A673 (cell line): ENCODE measurements around the gene AKR1C3. TPM values are rescaled to one million over a fixed set of nuclear protein-coding genes. Genes with fewer than 3 reads are reported as not detected.

ENCODE experiments used
- BruUV-seq: library from RNA; stranded (reverse); fragments of 400-500 nt; replicated peaks from 2 replicates; lab custom pipeline; 2021; lab: Mats Ljungman, UMichigan
- CTCF ChIA-PET: fragments of 300-600 bp; sonication (Branson Sonifier 250); formaldehyde crosslinking; loops from one replicate; lab custom pipeline; 2022; ENCODE audit warnings: antibody characterized with exemption; lab: Charles Lee
- POLR2A ChIA-PET: fragments of 300-600 bp; sonication (Branson Sonifier 250); formaldehyde crosslinking; loops from one replicate; lab custom pipeline; 2022; ENCODE audit warnings: antibody characterized with exemption; ENCODE audit not compliant: low non-redundant PET; lab: Charles Lee
- DNase-seq: peaks from one replicate; pipeline ENCODE4 v3.0.0-alpha.2; 2015; ENCODE audit warnings: low spot score
- H3K27ac ChIP-seq: fragments of 200-600 bp; sonication (generic); 2 replicates; pipeline ENCODE4 v1.5.1; 2016; ENCODE audit warnings: mixed run types, low read depth, mild to moderate bottlenecking, mixed read lengths, antibody characterized with exemption, low read length; ENCODE audit not compliant: poor library complexity, severe bottlenecking
- H3K27me3 ChIP-seq: fragments of 200-600 bp; sonication (generic); replicated peaks from 2 replicates; pipeline ENCODE4 v1.6.1; 2017; ENCODE audit warnings: mixed run types, low read depth, mild to moderate bottlenecking, mixed read lengths, antibody characterized with exemption, low read length; ENCODE audit not compliant: insufficient read depth, poor library complexity
- H3K36me3 ChIP-seq: fragments of 200-600 bp; sonication (generic); 2 replicates; pipeline ENCODE4 v1.6.1; 2016; ENCODE audit warnings: mixed run types, mild to moderate bottlenecking, mixed read lengths, antibody characterized with exemption, low read length; ENCODE audit not compliant: insufficient read depth, poor library complexity, severe bottlenecking
- H3K4me1 ChIP-seq: fragments of 200-600 bp; sonication (generic); 2 replicates; pipeline ENCODE4 v1.6.1; 2017; ENCODE audit warnings: mixed run types, mild to moderate bottlenecking, mixed read lengths, antibody characterized with exemption, low read length; ENCODE audit not compliant: insufficient read depth, poor library complexity, severe bottlenecking
- H3K4me3 ChIP-seq: fragments of 200-600 bp; sonication (generic); 2 replicates; pipeline ENCODE4 v1.5.1; 2016; ENCODE audit warnings: low read depth, mixed run types, mild to moderate bottlenecking, mixed read lengths, low read length; ENCODE audit not compliant: poor library complexity, severe bottlenecking
- H3K9me3 ChIP-seq: fragments of 200-600 bp; sonication (generic); 2 replicates; pipeline ENCODE4 v1.6.1; 2016; ENCODE audit warnings: mixed run types, low read depth, mild to moderate bottlenecking, mixed read lengths, antibody characterized with exemption, low read length; ENCODE audit not compliant: poor library complexity, severe bottlenecking
- EZH2 ChIP-seq: fragments of 200-600 bp; sonication (generic); IDR thresholded peaks from 2 replicates; pipeline ENCODE4 v1.6.1; 2017; ENCODE audit warnings: borderline replicate concordance, low read depth, mild to moderate bottlenecking, mixed read lengths, antibody characterized with exemption, low read length; ENCODE audit not compliant: poor library complexity, severe bottlenecking
- intact Hi-C: fragments of 100-400 bp; cut with micrococcal nuclease; formaldehyde crosslinking; loops from one replicate; pipeline ENCODE4 v1.10.0; 2022; ENCODE audit not compliant: unreplicated experiment
- total RNA-seq: library from RNA; stranded (reverse); gene quantifications from 2 replicates; pipeline ENCODE4 v1.2.3, GENCODE V29; 2021
- TF ChIP-seq, protein P1 (sequence below): fragments of 300-800, 200-600 bp; sonication (generic); conservative IDR thresholded peaks from 2 replicates; pipeline ENCODE4 v1.5.1; 2017; ENCODE audit warnings: low read depth, mild to moderate bottlenecking, antibody characterized with exemption, low read length, moderate library complexity, mixed read lengths

The AKR1C3 gene
- total RNA-seq, 1 experiment from 2014 or later: 618 TPM

DNA sequence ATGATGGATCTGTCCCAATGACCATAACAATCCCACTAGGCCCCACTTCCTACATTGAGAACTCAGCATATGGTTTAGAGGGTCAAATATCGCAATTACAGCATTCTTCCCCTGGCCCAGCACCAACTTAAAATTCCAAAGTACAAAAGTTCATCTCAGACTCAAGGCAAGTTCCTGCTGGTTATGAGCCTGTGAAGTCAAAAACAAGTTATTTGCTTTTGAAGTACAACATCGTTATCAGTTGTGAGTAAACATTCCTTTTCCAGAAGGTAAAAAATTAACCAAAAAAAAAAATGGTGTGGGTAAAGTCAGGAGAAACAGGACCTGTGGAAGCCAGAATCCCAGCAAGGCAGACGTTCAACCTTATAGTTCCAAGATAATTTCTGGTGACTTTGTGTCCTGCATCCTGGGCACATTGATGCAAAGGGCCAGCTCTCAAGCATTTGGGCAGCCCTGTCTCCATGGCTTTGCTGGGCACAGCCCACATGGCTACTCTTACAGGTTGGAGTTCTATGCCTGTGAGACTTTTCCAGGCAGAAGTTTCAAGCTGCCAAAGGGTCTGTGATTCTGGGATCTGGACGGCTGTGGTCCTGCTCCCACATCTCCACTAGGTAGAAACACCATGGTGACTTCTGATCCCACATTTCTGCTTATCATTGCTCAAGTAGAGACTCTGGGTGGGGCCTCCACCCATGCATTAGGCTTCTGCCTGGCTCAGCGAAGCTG lies 53.2 kb downstream of the AKR1C3 start:
- BruUV-seq: no TSS peak
- Histone ChIP-seq H3K4me1 (no peaks in the 10 kb centered on the region), H3K36me3 (no peaks in the 10 kb centered on the region), H3K9me3 (peaks cover 13% of the 10 kb centered on the region), H3K27me3 (no peaks in the 10 kb centered on the region), H3K27ac (no peak overlapping the region), H3K4me3 (no peak overlapping the region)
- ChIA-PET POLR2A (no interaction called here), CTCF (no interaction called here)
- TF ChIP-seq, protein P1, sequence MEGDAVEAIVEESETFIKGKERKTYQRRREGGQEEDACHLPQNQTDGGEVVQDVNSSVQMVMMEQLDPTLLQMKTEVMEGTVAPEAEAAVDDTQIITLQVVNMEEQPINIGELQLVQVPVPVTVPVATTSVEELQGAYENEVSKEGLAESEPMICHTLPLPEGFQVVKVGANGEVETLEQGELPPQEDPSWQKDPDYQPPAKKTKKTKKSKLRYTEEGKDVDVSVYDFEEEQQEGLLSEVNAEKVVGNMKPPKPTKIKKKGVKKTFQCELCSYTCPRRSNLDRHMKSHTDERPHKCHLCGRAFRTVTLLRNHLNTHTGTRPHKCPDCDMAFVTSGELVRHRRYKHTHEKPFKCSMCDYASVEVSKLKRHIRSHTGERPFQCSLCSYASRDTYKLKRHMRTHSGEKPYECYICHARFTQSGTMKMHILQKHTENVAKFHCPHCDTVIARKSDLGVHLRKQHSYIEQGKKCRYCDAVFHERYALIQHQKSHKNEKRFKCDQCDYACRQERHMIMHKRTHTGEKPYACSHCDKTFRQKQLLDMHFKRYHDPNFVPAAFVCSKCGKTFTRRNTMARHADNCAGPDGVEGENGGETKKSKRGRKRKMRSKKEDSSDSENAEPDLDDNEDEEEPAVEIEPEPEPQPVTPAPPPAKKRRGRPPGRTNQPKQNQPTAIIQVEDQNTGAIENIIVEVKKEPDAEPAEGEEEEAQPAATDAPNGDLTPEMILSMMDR: no peak
- no peak for TF ChIP-seq EZH2
- no peak for DNase-seq
- intact Hi-C loops: no loop called here

- H3K9me3 ChIP-seq: peaks cover 13% of the 10 kb centered on the region
- intact Hi-C loops: no loop called here
- no peaks in the 10 kb centered on the region for H3K36me3 ChIP-seq
- no peak overlapping the region for H3K27ac ChIP-seq
- TF ChIP-seq EZH2: no peak
- TF ChIP-seq, protein P1: no peak
- POLR2A ChIA-PET: no interaction called here
- H3K27me3 ChIP-seq: no peaks in the 10 kb centered on the region
- no peak overlapping the region for H3K4me3 ChIP-seq
- CTCF ChIA-PET: no interaction called here
- no peak for DNase-seq
- no peaks in the 10 kb centered on the region for H3K4me1 ChIP-seq
- no TSS peak for BruUV-seq
Measured at GRCh38 chr10:5147981-5148677, 53.9 kb downstream of the AKR1C3 start.

GRCh38 chr10:5148678-5149032 lies 54.4 kb downstream of the AKR1C3 start:
- no peaks in the 10 kb centered on the region for H3K27me3 ChIP-seq
- H3K4me1 ChIP-seq: no peaks in the 10 kb centered on the region
- no TSS peak for BruUV-seq
- H3K36me3 ChIP-seq: no peaks in the 10 kb centered on the region
- no peak for DNase-seq
- intact Hi-C loops: no loop called here
- no peak overlapping the region for H3K27ac ChIP-seq
- no peak overlapping the region for H3K4me3 ChIP-seq
- H3K9me3 ChIP-seq: peaks cover 13% of the 10 kb centered on the region
- TF ChIP-seq, protein P1: no peak
- TF ChIP-seq EZH2: no peak
- CTCF ChIA-PET: no interaction called here
- POLR2A ChIA-PET: no interaction called here
